Effector memory CD8-positive, alpha-beta T cell (primary cell): ENCODE results near the gene ASPSCR1.

Experiments used
- ATAC-seq: fragments of 150-1000 bp; cut with Tn5 transposase; replicated peaks from 2 replicates; pipeline ENCODE4 v1.10.0; 2021; ENCODE audit warnings: mild to moderate bottlenecking, moderate library complexity
- DNase-seq, 3 experiments: peaks; one replicate each; pipeline ENCODE4 v3.0.0; 2021
- H3K27ac Mint-ChIP-seq, 2 donors: one replicate each; pipeline ENCODE4 v1.8.0; 2022; ENCODE audit warnings: mild to moderate bottlenecking in 2 of 2, mixed read lengths in 2 of 2, moderate library complexity in 2 of 2
- H3K27me3 Mint-ChIP-seq, 2 donors: one replicate each; pipeline ENCODE4 v1.8.0; 2022; ENCODE audit warnings: mixed read lengths in 2 of 2
- H3K36me3 Mint-ChIP-seq: one replicate; pipeline ENCODE4 v1.8.0; 2022; ENCODE audit warnings: mild to moderate bottlenecking, moderate library complexity, mixed read lengths; ENCODE audit not compliant: insufficient read depth
- H3K4me1 Mint-ChIP-seq, 2 donors: one replicate each; pipeline ENCODE4 v1.8.0; 2022; ENCODE audit warnings: low read depth in 2 of 2, mixed read lengths in 2 of 2
- H3K4me3 Mint-ChIP-seq, 2 donors: one replicate each; pipeline ENCODE4 v1.8.0; 2022; ENCODE audit warnings: mild to moderate bottlenecking in 2 of 2, mixed read lengths in 2 of 2, moderate library complexity in 2 of 2
- H3K9me3 Mint-ChIP-seq, 2 donors: one replicate each; pipeline ENCODE4 v1.8.0; 2022; ENCODE audit warnings: mixed read lengths in 2 of 2

Gene ASPSCR1

GRCh38 chr17:81934098-81934757, 43.2 kb upstream of the ASPSCR1 start:
- Mint-ChIP-seq H3K27me3 (peaks cover 6 to 43% of the 10 kb centered on the region in 2 donors), H3K4me1 (peaks cover 8 to 9% of the 10 kb centered on the region in 2 donors), H3K36me3 (no peaks in the 10 kb centered on the region), H3K4me3 (no peak overlapping the region), H3K27ac (no peak overlapping the region), H3K9me3 (no peaks in the 10 kb centered on the region)
- no peak for DNase-seq
- ATAC-seq: no peak

GRCh38 chr17:81934850-81935708, 42.4 kb upstream of the ASPSCR1 start:
- DNase-seq: no peak
- Mint-ChIP-seq H3K4me3 (peak overlapping the region; percentile 55 to 56), H3K4me1 (peaks cover 8 to 9% of the 10 kb centered on the region in 2 donors), H3K36me3 (no peaks in the 10 kb centered on the region), H3K9me3 (no peaks in the 10 kb centered on the region), H3K27me3 (peaks cover 6 to 36% of the 10 kb centered on the region in 2 donors), H3K27ac (no peak overlapping the region)
- no peak for ATAC-seq

- Mint-ChIP-seq H3K4me3 (peak overlapping the region; percentile 55 to 56), H3K4me1 (peaks cover 8 to 9% of the 10 kb centered on the region in 2 donors), H3K36me3 (no peaks in the 10 kb centered on the region), H3K9me3 (no peaks in the 10 kb centered on the region), H3K27me3 (peaks cover 6 to 36% of the 10 kb centered on the region in 2 donors), H3K27ac (no peak overlapping the region)
- ATAC-seq (no peak), DNase-seq (no peak)
These were observed 41.7 kb upstream of the ASPSCR1 start for GRCh38 chr17:81935709-81936084.

DNA sequence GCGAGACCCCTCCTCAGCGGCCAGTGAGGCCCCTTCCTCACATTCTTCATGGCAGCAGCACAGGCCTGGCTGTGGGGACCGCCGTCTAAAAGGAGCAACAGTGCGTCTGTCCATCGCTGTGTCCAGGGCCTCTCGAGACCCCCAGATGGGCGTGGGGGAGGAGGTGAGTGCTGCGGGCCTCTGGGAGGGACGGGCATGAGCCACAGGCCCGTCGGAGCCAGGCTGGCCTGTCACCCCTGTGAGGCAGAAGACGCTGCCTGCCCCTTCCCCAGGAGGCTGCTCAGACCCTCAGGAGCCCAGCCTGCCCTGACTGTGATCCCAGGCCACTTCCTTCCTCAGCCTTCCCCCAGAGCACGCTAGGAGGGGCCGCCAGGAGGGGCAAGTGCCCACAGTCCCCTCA, 38.2 kb upstream of the ASPSCR1 start:
- H3K9me3 Mint-ChIP-seq: no peaks in the 10 kb centered on the region
- peaks cover 0 to 12% of the 10 kb centered on the region in 2 donors for H3K27me3 Mint-ChIP-seq
- no peaks in the 10 kb centered on the region for H3K36me3 Mint-ChIP-seq
- no peak for DNase-seq
- no peak overlapping the region for H3K4me3 Mint-ChIP-seq
- H3K27ac Mint-ChIP-seq: no peak overlapping the region
- ATAC-seq: no peak
- H3K4me1 Mint-ChIP-seq: peaks cover 3 to 6% of the 10 kb centered on the region in 2 donors

- Mint-ChIP-seq H3K36me3 (no peaks in the 10 kb centered on the region), H3K27ac (no peak overlapping the region), H3K4me1 (peaks cover 3 to 6% of the 10 kb centered on the region in 2 donors), H3K27me3 (peaks cover 0 to 19% of the 10 kb centered on the region in 2 donors), H3K4me3 (no peak overlapping the region), H3K9me3 (no peaks in the 10 kb centered on the region)
- DNase-seq (no peak), ATAC-seq (no peak)
These were observed 37.5 kb upstream of the ASPSCR1 start for GRCh38 chr17:81939881-81940385.

DNA sequence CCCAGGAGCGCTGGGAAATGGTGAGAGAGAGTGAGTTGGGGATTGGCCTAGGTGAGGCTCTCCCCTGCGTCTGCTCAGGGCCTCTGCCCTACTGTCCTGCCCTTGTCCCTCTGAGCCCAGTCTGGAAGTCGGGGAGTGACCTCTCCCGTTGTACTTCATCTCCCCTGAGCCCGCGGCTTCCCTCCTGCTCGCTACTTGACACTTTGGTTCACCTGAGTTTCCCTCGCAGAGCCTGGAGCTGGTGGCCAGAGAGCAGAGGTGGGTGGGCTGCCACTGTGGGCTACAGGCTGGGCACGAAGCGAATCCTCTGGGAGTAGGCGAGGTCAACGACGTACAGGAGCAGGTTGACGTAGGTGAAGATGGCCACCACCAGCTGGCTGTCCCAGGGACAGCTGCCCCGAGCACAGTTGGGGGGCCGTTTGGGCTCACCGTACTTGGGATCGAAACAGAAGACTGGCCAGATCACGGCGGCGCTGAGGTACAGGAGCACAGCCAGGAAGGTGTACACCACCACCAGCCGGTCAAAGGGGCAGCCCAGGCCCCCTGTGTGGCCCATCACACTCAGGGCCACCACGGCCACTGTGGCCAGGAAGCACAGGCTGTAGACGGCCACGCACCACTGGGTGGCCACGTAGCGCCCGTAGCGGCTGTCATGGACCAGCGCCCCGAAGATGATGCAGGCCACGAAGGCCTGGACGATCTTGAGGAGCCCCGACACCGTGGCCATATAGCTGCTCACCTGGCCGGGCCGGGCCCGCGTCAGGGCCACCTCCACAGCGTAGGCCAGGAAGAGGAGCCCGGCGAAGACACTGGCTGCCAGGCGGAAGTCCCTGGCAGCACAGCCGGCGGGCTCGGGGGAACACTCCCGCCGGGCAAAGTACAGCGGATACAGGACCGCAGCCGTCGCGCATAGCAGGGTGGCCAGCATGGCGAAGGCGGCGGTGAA, 36.6 kb upstream of the ASPSCR1 start:
- Mint-ChIP-seq H3K36me3 (no peaks in the 10 kb centered on the region), H3K27ac (no peak overlapping the region), H3K4me1 (peaks cover 3 to 6% of the 10 kb centered on the region in 2 donors), H3K9me3 (no peaks in the 10 kb centered on the region), H3K4me3 (no peak overlapping the region), H3K27me3 (peaks cover 0 to 19% of the 10 kb centered on the region in 2 donors)
- ATAC-seq: no peak
- DNase-seq: no peak

DNA sequence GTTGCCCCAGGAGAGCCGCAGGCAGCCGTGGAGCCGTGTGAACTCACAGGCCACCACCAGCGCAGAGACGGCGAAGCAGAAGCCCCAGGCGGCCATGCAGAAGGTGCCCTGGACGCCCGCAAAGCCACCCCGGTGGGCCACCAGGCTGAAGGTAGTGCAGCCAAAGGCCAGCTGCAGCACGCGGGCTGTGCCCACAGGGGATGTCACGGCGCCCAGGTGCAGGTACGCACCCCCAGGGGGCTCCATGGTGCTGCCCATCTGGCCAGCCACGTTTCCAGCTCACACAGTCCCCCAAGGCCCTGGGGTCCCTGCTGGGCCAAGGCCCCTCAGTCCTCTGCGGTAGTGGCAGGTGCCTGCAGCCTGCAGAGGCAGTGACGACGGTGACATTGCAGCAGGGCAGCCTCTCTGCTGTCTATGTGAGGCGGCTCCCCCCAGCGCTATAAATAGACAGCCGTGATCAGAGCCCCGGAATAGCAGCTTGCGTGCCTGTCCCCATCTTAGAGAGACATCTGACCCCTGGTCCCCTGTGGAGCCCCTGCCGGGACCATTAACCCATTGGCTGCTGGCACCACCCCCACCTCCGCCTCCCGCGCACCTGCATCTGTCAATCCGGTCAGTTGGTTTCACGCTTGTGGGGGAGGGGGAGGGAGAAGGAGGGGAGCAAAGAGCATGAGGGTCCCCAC, 35.8 kb upstream of the ASPSCR1 start:
- ATAC-seq (no peak), DNase-seq (no peak)
- Mint-ChIP-seq H3K27me3 (peaks cover 0 to 19% of the 10 kb centered on the region in 2 donors), H3K9me3 (no peaks in the 10 kb centered on the region), H3K4me3 (no peak overlapping the region), H3K4me1 (peaks cover 3 to 5% of the 10 kb centered on the region in 2 donors), H3K27ac (no peak overlapping the region), H3K36me3 (no peaks in the 10 kb centered on the region)

DNA sequence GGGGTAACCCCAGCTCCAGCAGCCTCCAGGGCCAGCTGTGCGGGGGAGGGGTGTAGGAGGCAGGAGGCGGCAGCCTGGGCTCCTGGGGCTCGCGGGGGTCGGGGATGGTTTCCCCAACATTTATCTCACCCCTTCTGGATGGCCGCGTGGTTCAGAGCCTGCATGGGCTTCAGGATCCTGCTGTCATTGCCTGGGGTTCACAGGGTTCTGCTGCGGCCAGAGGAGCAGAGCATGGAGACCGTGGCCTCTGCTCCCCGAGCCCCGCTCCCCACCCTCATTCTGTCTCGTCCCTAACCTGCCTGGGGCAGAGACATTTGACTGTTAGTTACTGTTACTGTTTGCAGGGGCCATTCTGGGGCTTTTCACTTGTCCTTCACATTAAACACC, 35.3 kb upstream of the ASPSCR1 start:
- H3K4me3 Mint-ChIP-seq: no peak overlapping the region
- H3K27me3 Mint-ChIP-seq: peaks cover 0 to 24% of the 10 kb centered on the region in 2 donors
- no peak for DNase-seq
- H3K27ac Mint-ChIP-seq: no peak overlapping the region
- no peaks in the 10 kb centered on the region for H3K9me3 Mint-ChIP-seq
- ATAC-seq: no peak
- H3K36me3 Mint-ChIP-seq: no peaks in the 10 kb centered on the region
- H3K4me1 Mint-ChIP-seq: peaks cover 3 to 4% of the 10 kb centered on the region in 2 donors

DNA sequence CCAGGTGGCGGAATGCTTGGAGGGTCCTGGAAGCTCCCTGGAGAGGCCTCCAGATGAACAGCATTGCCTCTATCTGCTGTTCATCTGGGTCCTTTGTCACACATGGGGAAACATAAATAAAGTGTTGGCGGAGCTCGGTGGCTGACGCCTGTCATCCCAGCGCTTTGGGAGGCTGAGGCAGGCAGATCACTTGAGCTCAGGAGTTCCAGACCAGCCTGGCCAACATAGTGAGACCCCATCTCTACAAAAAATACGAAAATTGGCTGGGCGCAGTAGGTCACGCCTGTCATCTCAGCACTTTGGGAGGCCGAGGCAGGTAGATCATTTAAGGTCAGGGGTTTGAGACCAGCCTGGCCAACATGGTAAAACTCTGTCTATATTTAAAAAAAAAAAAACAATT, 32.6 kb upstream of the ASPSCR1 start:
- peaks cover 0 to 36% of the 10 kb centered on the region in 2 donors for H3K27me3 Mint-ChIP-seq
- ATAC-seq (no peak), DNase-seq (no peak)
- no peak overlapping the region for H3K27ac Mint-ChIP-seq
- no peaks in the 10 kb centered on the region for H3K4me1 Mint-ChIP-seq
- H3K4me3 Mint-ChIP-seq: no peak overlapping the region
- H3K9me3 Mint-ChIP-seq: no peaks in the 10 kb centered on the region
- no peaks in the 10 kb centered on the region for H3K36me3 Mint-ChIP-seq

- no peaks in the 10 kb centered on the region for H3K36me3 Mint-ChIP-seq
- H3K4me3 Mint-ChIP-seq: no peak within 1 kb of the TSS
- ATAC-seq (no peak), DNase-seq (no peak)
- H3K27ac Mint-ChIP-seq: no peak within 1 kb of the TSS
- no peaks in the 10 kb centered on the region for H3K4me1 Mint-ChIP-seq
- H3K27me3 Mint-ChIP-seq: peaks cover 0 to 26% of the 10 kb centered on the region in 2 donors
- H3K9me3 Mint-ChIP-seq: no peaks in the 10 kb centered on the region
These were observed 30.2 kb upstream of the ASPSCR1 start, which contains the start of gene MYADML2 for GRCh38 chr17:81947189-81947588. TSS of gene MYADML2 (minus strand) at chr17:81947233. CDS start at chr17:81941741, 5,492 bp downstream.

DNA sequence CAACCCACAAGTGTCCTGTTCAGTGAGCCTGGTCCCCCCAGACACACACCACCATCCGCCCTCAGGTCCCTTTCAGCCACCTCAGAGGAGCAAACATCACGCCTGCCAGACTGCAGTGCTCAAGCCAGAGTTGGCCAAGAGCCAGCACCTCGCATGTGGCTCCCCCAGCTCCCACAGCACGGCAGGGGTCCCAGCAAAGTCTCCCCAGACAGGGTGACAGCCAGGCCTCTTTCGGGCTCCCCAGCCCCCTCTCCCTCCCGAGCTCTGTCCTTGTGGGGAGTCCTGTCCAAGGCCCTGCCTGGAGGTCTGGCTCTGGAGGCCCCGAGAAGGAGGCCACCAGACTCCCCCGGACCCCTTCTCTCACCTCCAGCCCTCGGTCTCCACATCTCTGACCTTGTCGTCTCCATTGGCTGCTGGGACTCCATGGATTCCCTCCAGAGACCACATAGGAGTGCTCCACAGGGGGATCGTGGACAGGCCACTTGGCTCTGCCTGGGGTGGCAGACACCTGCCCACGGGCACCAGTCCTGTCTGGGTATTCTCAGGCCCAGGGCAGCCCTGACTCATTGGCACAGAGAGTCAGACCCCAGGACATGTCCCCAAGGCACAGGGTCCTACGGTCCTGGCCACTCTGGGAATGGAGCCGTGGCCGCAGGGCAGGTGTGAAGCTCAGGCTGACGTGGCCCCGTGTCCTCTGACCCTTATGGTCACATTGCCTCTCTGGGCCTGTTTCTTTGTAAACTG, 28.6 kb upstream of the ASPSCR1 start:
- H3K27me3 Mint-ChIP-seq: peaks cover 0 to 26% of the 10 kb centered on the region in 2 donors

GRCh38 chr17:81950501-81950900, 26.9 kb upstream of the ASPSCR1 start:
- Mint-ChIP-seq H3K4me3 (no peak overlapping the region), H3K27ac (no peak overlapping the region), H3K4me1 (no peaks in the 10 kb centered on the region), H3K9me3 (no peaks in the 10 kb centered on the region), H3K36me3 (no peaks in the 10 kb centered on the region), H3K27me3 (peaks cover 0 to 17% of the 10 kb centered on the region in 2 donors)
- ATAC-seq (no peak), DNase-seq (no peak)

More for the DNA sequence above, 28.6 kb upstream of the ASPSCR1 start:
- Mint-ChIP-seq H3K27ac (no peak overlapping the region), H3K9me3 (no peaks in the 10 kb centered on the region), H3K4me1 (no peaks in the 10 kb centered on the region), H3K4me3 (no peak overlapping the region), H3K36me3 (no peaks in the 10 kb centered on the region)
- no peak for DNase-seq
- ATAC-seq: no peak
